ENCODE data around the gene DRC7. TPM values are rescaled to one million over a fixed set of nuclear protein-coding genes. Genes with fewer than 3 reads are reported as not detected.

DRC7 gene
- polyA plus RNA-seq, 1 of the 3 experiments (the other 2 are of a cell fraction) = 0.58 TPM

DNA sequence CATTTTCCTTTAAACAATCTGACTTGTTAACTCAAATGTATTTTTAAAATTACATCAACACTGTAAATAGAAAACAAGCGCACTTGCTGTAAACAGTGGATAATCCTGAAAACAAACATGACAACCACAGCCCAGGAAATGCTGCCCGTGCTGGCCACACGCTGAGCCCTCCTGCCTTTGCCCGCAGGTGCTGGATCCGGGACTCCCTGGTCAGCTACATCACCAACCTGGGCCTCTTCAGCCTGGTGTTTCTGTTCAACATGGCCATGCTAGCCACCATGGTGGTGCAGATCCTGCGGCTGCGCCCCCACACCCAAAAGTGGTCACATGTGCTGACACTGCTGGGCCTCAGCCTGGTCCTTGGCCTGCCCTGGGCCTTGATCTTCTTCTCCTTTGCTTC, 33.1 kb upstream of the DRC7 start:
- H3K9me2 ChIP-seq = no peaks in the 10 kb centered on the region
- ChIA-PET POLR2A (no interaction called here), CTCF (interaction anchor here (1.0 kb wide), 1 partner anchor 13 kb away, joined by 4 read pairs; no protein-coding TSS in a partner anchor)
- 67% methylated on average over 6 of the region's 7 CpGs for WGBS (ENCODE audit: low lambda C conversion rate)
- no peak overlapping the region for H3K27ac ChIP-seq (ENCODE audit: low read depth in 2 of 2, low read length in 1 of 2)
- no peak overlapping the region for H2AFZ ChIP-seq (ENCODE audit: low read depth)
- H3K36me3 ChIP-seq (replicated peaks in 1 of 2; ENCODE audit: control insufficient read depth in 1 of 2, insufficient read depth in 2 of 2, low read length in 1 of 2) = no peaks in the 10 kb centered on the region
- no peak overlapping the region for H3K4me3 ChIP-seq (ENCODE audit: low read depth in 2 of 2, low read length in 1 of 2)
- no peaks in the 10 kb centered on the region for H3K9me3 ChIP-seq
- H3K4me2 ChIP-seq = no peak overlapping the region
- H3F3A ChIP-seq (replicated peaks; ENCODE audit: insufficient read depth) = no peaks in the 10 kb centered on the region
- DNase-seq = no peak
- no peaks in the 10 kb centered on the region for H4K20me1 ChIP-seq (ENCODE audit: insufficient read depth)
- no peak for TF ChIP-seq FOXJ3 (CRISPR knock-in tag; IDR thresholded peaks at IDR 0.05)
- no peak for TF ChIP-seq JUND (IDR thresholded peaks at IDR 0.05)
- no peak for TF ChIP-seq TAF1 (IDR thresholded peaks at IDR 0.05; ENCODE audit: borderline replicate concordance, low read depth, low read length)
- no peak for TF ChIP-seq NRF1 (IDR thresholded peaks at IDR 0.05; ENCODE audit: low read depth, low read length)
- TF ChIP-seq RAD21 (IDR thresholded peaks at IDR 0.05; ENCODE audit: low read length) = no peak
- TF ChIP-seq, protein P1, sequence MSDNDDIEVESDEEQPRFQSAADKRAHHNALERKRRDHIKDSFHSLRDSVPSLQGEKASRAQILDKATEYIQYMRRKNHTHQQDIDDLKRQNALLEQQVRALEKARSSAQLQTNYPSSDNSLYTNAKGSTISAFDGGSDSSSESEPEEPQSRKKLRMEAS (IDR thresholded peaks at IDR 0.05; ENCODE audit: low read depth) = no peak
- no peaks in the 10 kb centered on the region for H3K79me2 ChIP-seq (ENCODE audit: insufficient read depth)
- H3K27me3 ChIP-seq (ENCODE audit: insufficient read depth) = no peaks in the 10 kb centered on the region
- H3K9ac ChIP-seq = no peak overlapping the region
- H3K4me1 ChIP-seq (ENCODE audit: control insufficient read depth in 1 of 2, insufficient read depth in 2 of 2, low read depth in 1 of 2, low read length in 1 of 2) = no peaks in the 10 kb centered on the region

DNA sequence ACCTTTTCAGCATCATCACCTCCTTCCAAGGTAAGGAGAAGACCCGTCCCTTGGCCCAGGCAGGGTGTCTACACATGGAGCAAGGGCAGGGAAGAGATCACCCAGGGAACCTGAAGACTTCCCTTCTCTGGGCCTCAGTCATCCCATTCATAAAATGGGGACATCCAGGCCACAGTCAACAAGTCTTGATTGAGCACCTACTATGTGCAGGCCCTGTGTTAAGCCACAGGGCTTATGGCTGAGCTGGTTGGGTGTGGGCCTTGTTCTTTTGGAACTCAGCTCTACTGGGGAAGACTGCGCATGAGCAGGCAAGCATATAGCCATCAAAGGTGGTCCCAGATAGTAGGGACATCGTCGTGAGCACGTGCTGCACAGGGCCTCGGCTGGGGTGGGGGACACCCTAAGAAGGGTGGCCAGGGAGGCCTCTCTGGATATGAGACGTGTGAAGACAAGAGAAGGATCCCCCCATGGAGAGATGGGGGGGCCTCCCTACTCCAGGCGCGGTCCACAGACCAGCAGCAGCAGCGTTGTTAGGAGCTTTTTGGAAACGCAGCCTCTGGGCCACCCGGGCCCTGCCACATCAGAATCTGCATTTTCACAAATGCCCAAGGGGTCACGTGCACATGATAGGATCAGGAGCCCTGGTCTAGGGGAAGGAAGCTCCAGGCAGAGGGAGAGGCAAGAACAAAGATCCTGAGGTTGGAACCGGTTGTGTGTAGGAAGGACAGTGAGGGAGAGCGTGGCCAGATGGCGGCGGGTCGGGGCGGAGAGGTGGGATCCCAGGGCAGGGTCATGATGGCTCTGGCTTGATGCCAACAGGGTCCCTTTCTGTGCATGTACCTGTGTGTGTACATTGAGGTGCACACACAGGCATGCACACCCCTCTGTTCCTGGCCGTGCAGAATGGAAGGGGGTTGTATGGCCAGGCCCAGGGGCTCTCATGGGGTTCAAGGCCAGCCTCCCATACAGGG, 32.4 kb upstream of the DRC7 start:
- 85% methylated on average over 18 of the region's 20 CpGs for WGBS (ENCODE audit: low lambda C conversion rate)

DNA sequence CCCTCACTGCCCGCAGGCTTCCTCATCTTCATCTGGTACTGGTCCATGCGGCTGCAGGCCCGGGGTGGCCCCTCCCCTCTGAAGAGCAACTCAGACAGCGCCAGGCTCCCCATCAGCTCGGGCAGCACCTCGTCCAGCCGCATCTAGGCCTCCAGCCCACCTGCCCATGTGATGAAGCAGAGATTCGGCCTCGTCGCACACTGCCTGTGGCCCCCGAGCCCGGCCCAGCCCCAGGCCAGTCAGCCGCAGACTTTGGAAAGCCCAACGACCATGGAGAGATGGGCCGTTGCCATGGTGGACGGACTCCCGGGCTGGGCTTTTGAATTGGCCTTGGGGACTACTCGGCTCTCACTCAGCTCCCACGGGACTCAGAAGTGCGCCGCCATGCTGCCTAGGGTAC, 31.2 kb upstream of the DRC7 start:
- peaks cover 0 to 11% of the 10 kb centered on the region in 2 experiments; a peak in 1 of 4 replicates for H3K4me1 ChIP-seq (ENCODE audit: control insufficient read depth in 1 of 2, insufficient read depth in 2 of 2, low read depth in 1 of 2, low read length in 1 of 2)
- no peak overlapping the region for H3K9ac ChIP-seq
- H3K36me3 ChIP-seq (replicated peaks in 1 of 2; ENCODE audit: control insufficient read depth in 1 of 2, insufficient read depth in 2 of 2, low read length in 1 of 2) = no peaks in the 10 kb centered on the region
- DNase-seq = no peak
- ChIA-PET POLR2A (no interaction called here), CTCF (interaction anchor here (1.0 to 2.8 kb wide), 5 partner anchors 15 to 93 kb away, joined by 3 to 17 read pairs (median 5); no protein-coding TSS in a partner anchor)
- no peak overlapping the region for H3K27ac ChIP-seq (ENCODE audit: low read depth in 2 of 2, low read length in 1 of 2)
- WGBS (ENCODE audit: low lambda C conversion rate) = 86% methylated on average over 12 of the region's 21 CpGs
- no peaks in the 10 kb centered on the region for H4K20me1 ChIP-seq (ENCODE audit: insufficient read depth)
- no peaks in the 10 kb centered on the region for H3K79me2 ChIP-seq (ENCODE audit: insufficient read depth)
- H3K4me2 ChIP-seq = no peak overlapping the region
- no peaks in the 10 kb centered on the region for H3K9me3 ChIP-seq
- no peaks in the 10 kb centered on the region for H3K9me2 ChIP-seq
- H3K27me3 ChIP-seq (ENCODE audit: insufficient read depth) = no peaks in the 10 kb centered on the region
- H3F3A ChIP-seq (replicated peaks; ENCODE audit: insufficient read depth) = no peaks in the 10 kb centered on the region
- no peak overlapping the region for H2AFZ ChIP-seq (ENCODE audit: low read depth)
- H3K4me3 ChIP-seq (ENCODE audit: low read depth in 2 of 2, low read length in 1 of 2) = no peak overlapping the region
- TF ChIP-seq, protein P2, sequence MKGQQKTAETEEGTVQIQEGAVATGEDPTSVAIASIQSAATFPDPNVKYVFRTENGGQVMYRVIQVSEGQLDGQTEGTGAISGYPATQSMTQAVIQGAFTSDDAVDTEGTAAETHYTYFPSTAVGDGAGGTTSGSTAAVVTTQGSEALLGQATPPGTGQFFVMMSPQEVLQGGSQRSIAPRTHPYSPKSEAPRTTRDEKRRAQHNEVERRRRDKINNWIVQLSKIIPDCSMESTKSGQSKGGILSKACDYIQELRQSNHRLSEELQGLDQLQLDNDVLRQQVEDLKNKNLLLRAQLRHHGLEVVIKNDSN (IDR thresholded peaks at IDR 0.05; ENCODE audit: borderline replicate concordance, low read depth) = no peak
- TF ChIP-seq RAD21 (IDR thresholded peaks at IDR 0.05; ENCODE audit: low read length) (no peak), TCF12 (IDR thresholded peaks at IDR 0.05) (no peak), FOXJ3 (CRISPR knock-in tag; IDR thresholded peaks at IDR 0.05) (no peak)
- TF ChIP-seq, protein P3, sequence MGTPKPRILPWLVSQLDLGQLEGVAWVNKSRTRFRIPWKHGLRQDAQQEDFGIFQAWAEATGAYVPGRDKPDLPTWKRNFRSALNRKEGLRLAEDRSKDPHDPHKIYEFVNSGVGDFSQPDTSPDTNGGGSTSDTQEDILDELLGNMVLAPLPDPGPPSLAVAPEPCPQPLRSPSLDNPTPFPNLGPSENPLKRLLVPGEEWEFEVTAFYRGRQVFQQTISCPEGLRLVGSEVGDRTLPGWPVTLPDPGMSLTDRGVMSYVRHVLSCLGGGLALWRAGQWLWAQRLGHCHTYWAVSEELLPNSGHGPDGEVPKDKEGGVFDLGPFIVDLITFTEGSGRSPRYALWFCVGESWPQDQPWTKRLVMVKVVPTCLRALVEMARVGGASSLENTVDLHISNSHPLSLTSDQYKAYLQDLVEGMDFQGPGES (IDR thresholded peaks at IDR 0.05; ENCODE audit: low read depth, low read length) = no peak
- TF ChIP-seq, protein P4, sequence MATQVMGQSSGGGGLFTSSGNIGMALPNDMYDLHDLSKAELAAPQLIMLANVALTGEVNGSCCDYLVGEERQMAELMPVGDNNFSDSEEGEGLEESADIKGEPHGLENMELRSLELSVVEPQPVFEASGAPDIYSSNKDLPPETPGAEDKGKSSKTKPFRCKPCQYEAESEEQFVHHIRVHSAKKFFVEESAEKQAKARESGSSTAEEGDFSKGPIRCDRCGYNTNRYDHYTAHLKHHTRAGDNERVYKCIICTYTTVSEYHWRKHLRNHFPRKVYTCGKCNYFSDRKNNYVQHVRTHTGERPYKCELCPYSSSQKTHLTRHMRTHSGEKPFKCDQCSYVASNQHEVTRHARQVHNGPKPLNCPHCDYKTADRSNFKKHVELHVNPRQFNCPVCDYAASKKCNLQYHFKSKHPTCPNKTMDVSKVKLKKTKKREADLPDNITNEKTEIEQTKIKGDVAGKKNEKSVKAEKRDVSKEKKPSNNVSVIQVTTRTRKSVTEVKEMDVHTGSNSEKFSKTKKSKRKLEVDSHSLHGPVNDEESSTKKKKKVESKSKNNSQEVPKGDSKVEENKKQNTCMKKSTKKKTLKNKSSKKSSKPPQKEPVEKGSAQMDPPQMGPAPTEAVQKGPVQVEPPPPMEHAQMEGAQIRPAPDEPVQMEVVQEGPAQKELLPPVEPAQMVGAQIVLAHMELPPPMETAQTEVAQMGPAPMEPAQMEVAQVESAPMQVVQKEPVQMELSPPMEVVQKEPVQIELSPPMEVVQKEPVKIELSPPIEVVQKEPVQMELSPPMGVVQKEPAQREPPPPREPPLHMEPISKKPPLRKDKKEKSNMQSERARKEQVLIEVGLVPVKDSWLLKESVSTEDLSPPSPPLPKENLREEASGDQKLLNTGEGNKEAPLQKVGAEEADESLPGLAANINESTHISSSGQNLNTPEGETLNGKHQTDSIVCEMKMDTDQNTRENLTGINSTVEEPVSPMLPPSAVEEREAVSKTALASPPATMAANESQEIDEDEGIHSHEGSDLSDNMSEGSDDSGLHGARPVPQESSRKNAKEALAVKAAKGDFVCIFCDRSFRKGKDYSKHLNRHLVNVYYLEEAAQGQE (IDR thresholded peaks at IDR 0.05; ENCODE audit: low read depth, low read length) = no peak
- TF ChIP-seq, protein P5, sequence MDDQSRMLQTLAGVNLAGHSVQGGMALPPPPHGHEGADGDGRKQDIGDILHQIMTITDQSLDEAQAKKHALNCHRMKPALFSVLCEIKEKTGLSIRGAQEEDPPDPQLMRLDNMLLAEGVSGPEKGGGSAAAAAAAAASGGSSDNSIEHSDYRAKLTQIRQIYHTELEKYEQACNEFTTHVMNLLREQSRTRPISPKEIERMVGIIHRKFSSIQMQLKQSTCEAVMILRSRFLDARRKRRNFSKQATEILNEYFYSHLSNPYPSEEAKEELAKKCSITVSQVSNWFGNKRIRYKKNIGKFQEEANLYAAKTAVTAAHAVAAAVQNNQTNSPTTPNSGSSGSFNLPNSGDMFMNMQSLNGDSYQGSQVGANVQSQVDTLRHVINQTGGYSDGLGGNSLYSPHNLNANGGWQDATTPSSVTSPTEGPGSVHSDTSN (IDR thresholded peaks at IDR 0.05) = no peak

More for the DNA sequence above, 32.4 kb upstream of the DRC7 start:
- peaks cover 0 to under 1% of the 10 kb centered on the region in 2 experiments; a peak in 1 of 4 replicates for H3K4me1 ChIP-seq (ENCODE audit: control insufficient read depth in 1 of 2, insufficient read depth in 2 of 2, low read depth in 1 of 2, low read length in 1 of 2)
- H3K4me2 ChIP-seq = no peak overlapping the region
- H3K36me3 ChIP-seq (replicated peaks in 1 of 2; ENCODE audit: control insufficient read depth in 1 of 2, insufficient read depth in 2 of 2, low read length in 1 of 2) = no peaks in the 10 kb centered on the region
- H3K4me3 ChIP-seq (ENCODE audit: low read depth in 2 of 2, low read length in 1 of 2) = no peak overlapping the region
- ChIA-PET CTCF (interaction anchor here (0.7 to 2.8 kb wide), 3 partner anchors 13 to 86 kb away, joined by 3 to 17 read pairs (median 4); no protein-coding TSS in a partner anchor), POLR2A (no interaction called here)
- no peaks in the 10 kb centered on the region for H3F3A ChIP-seq (replicated peaks; ENCODE audit: insufficient read depth)
- no peak overlapping the region for H3K27ac ChIP-seq (ENCODE audit: low read depth in 2 of 2, low read length in 1 of 2)
- H3K9me2 ChIP-seq = no peaks in the 10 kb centered on the region
- H3K9me3 ChIP-seq = no peaks in the 10 kb centered on the region
- TF ChIP-seq, protein P1 (IDR thresholded peaks at IDR 0.05; ENCODE audit: low read depth) = no peak
- no peak for TF ChIP-seq YY1 (IDR thresholded peaks at IDR 0.05; ENCODE audit: low read depth)
- H3K27me3 ChIP-seq (ENCODE audit: insufficient read depth) = no peaks in the 10 kb centered on the region
- no peaks in the 10 kb centered on the region for H4K20me1 ChIP-seq (ENCODE audit: insufficient read depth)
- H3K9ac ChIP-seq = no peak overlapping the region
- no peaks in the 10 kb centered on the region for H3K79me2 ChIP-seq (ENCODE audit: insufficient read depth)
- no peak for DNase-seq
- H2AFZ ChIP-seq (ENCODE audit: low read depth) = no peak overlapping the region
